ENCODE data around the gene BCAM.

DNA sequence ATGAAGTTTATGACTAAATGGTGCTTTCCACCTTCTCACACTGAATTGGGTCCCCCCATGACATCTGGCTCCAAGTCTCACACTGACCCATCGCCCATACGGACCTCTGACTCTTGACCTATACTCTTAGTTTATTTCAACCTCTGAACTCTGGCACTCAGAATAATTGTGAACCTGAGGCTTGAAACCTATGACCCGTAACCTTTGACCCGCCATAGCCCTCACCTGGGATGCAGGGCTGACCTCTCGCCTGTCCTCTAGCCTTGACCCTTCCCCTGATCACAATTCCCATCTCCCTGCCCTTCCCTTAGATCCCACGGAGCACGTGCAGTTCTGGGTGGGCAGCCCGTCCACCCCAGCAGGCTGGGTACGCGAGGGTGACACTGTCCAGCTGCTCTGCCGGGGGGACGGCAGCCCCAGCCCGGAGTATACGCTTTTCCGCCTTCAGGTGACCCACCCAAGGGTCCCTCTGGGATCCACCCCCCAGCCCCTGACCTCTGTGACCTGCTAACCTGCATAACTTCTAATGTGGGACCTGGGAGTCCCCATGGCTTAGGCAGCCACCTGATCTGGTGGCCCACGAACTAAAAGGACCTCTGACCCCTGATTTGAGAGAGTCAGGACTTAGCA, 5.1 kb downstream of the BCAM start:
- TF ChIP-seq, protein P1, sequence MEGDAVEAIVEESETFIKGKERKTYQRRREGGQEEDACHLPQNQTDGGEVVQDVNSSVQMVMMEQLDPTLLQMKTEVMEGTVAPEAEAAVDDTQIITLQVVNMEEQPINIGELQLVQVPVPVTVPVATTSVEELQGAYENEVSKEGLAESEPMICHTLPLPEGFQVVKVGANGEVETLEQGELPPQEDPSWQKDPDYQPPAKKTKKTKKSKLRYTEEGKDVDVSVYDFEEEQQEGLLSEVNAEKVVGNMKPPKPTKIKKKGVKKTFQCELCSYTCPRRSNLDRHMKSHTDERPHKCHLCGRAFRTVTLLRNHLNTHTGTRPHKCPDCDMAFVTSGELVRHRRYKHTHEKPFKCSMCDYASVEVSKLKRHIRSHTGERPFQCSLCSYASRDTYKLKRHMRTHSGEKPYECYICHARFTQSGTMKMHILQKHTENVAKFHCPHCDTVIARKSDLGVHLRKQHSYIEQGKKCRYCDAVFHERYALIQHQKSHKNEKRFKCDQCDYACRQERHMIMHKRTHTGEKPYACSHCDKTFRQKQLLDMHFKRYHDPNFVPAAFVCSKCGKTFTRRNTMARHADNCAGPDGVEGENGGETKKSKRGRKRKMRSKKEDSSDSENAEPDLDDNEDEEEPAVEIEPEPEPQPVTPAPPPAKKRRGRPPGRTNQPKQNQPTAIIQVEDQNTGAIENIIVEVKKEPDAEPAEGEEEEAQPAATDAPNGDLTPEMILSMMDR (conservative IDR thresholded peaks at IDR 0.05; ENCODE audit: low read length): no peak
- no peak for TF ChIP-seq EZH2phosphoT487 (IDR thresholded peaks at IDR 0.05; ENCODE audit: borderline replicate concordance, low read depth, low read length)
